WTC11 (cell line): ENCODE measurements around the gene SKAP1.

Experiments used
- CREB1 ChIP-seq: sonication (generic); formaldehyde crosslinking; IDR thresholded peaks from 2 replicates; pipeline ENCODE4 v1.8.0; 2023; ENCODE audit warnings: mild to moderate bottlenecking, missing genetic modification reagents
- ELF4 ChIP-seq: sonication (generic); formaldehyde crosslinking; IDR thresholded peaks from 2 replicates; pipeline ENCODE4 v1.8.1; 2022; ENCODE audit warnings: low read depth, mild to moderate bottlenecking, moderate library complexity, missing genetic modification reagents
- ESRRA ChIP-seq: sonication (generic); formaldehyde crosslinking; IDR thresholded peaks from 2 replicates; pipeline ENCODE4 v1.8.1; 2022; ENCODE audit warnings: mild to moderate bottlenecking, missing genetic modification reagents, borderline replicate concordance
- NR2C2 ChIP-seq: sonication (generic); formaldehyde crosslinking; IDR thresholded peaks from 2 replicates; pipeline ENCODE4 v1.8.0; 2022; ENCODE audit warnings: mild to moderate bottlenecking, missing genetic modification reagents
- RELA ChIP-seq: sonication (generic); formaldehyde crosslinking; IDR thresholded peaks from 2 replicates; pipeline ENCODE4 v1.8.1; 2022; ENCODE audit warnings: missing genetic modification reagents, mild to moderate bottlenecking, borderline replicate concordance
- SOX15 ChIP-seq: fragments of 250-450 bp; sonication (Bioruptor Pico); IDR thresholded peaks from 2 replicates; pipeline ENCODE4 v1.9.0; 2021; ENCODE audit warnings: mild to moderate bottlenecking
- SP1 ChIP-seq: sonication (generic); formaldehyde crosslinking; conservative IDR thresholded peaks from 2 replicates; pipeline ENCODE4 v1.8.1; 2022; ENCODE audit warnings: missing genetic modification reagents
- TF ChIP-seq, protein P1 (sequence below): fragments of 200-600 bp; IDR thresholded peaks from 2 replicates; pipeline ENCODE4 v1.8.0; 2022; ENCODE audit warnings: antibody characterized with exemption
- TF ChIP-seq, protein P2 (sequence below): fragments of 250-450 bp; sonication (Bioruptor Pico); IDR thresholded peaks from 2 replicates; pipeline ENCODE4 v1.8.0; 2021; ENCODE audit warnings: mild to moderate bottlenecking
- TF ChIP-seq, protein P3 (sequence below): sonication (generic); formaldehyde crosslinking; IDR thresholded peaks from 2 replicates; pipeline ENCODE4 v1.8.1; 2023; ENCODE audit warnings: mild to moderate bottlenecking, missing genetic modification reagents, moderate library complexity
- TF ChIP-seq, protein P4 (sequence below): sonication (generic); formaldehyde crosslinking; IDR thresholded peaks from 2 replicates; pipeline ENCODE4 v1.8.0; 2022; ENCODE audit warnings: mild to moderate bottlenecking, missing genetic modification reagents
- TF ChIP-seq, protein P5 (sequence below): sonication (generic); formaldehyde crosslinking; IDR thresholded peaks from 2 replicates; pipeline ENCODE4 v1.8.0; 2022; ENCODE audit warnings: mild to moderate bottlenecking, missing genetic modification reagents
- TF ChIP-seq, protein P6 (sequence below): sonication (generic); formaldehyde crosslinking; IDR thresholded peaks from 2 replicates; pipeline ENCODE4 v1.8.1; 2023; ENCODE audit warnings: mild to moderate bottlenecking, missing genetic modification reagents, borderline replicate concordance

DNA sequence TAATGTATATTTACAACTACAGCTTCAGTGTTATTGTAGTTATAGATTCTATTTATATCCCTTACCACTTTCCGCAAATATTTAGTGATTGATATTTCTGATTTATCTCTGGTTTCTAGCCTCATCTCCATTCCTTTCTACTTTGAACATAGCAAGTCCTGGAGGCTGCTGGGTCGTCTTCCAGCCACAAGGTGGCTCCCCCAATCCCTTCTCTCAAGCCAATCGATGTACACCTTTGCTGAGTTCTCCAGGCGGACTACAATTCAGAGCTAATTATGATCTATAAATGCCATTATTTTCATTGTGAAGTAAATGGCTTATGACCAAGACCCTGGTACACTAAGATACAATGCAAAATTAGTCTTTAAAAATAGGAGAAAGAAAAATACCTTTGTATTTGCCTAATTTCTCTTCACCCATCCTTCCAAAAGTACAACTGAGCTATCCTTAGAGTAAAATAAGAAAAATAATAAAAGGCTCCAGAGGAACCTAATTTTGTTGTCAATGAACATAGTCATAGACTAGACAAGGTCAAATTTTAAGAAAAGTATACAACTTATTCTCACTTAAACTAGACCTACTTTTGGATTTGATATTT, 122.1 kb downstream of the SKAP1 start:
- TF ChIP-seq, protein P1, sequence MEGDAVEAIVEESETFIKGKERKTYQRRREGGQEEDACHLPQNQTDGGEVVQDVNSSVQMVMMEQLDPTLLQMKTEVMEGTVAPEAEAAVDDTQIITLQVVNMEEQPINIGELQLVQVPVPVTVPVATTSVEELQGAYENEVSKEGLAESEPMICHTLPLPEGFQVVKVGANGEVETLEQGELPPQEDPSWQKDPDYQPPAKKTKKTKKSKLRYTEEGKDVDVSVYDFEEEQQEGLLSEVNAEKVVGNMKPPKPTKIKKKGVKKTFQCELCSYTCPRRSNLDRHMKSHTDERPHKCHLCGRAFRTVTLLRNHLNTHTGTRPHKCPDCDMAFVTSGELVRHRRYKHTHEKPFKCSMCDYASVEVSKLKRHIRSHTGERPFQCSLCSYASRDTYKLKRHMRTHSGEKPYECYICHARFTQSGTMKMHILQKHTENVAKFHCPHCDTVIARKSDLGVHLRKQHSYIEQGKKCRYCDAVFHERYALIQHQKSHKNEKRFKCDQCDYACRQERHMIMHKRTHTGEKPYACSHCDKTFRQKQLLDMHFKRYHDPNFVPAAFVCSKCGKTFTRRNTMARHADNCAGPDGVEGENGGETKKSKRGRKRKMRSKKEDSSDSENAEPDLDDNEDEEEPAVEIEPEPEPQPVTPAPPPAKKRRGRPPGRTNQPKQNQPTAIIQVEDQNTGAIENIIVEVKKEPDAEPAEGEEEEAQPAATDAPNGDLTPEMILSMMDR = peak; percentile 69
- TF ChIP-seq SOX15 (CRISPR knock-in tag) (no peak), RELA (no peak), SP1 (no peak), NR2C2 (CRISPR knock-in tag) (no peak), CREB1 (CRISPR knock-in tag) (no peak), ELF4 (CRISPR knock-in tag) (no peak), ESRRA (CRISPR knock-in tag) (no peak)
- TF ChIP-seq, protein P2, sequence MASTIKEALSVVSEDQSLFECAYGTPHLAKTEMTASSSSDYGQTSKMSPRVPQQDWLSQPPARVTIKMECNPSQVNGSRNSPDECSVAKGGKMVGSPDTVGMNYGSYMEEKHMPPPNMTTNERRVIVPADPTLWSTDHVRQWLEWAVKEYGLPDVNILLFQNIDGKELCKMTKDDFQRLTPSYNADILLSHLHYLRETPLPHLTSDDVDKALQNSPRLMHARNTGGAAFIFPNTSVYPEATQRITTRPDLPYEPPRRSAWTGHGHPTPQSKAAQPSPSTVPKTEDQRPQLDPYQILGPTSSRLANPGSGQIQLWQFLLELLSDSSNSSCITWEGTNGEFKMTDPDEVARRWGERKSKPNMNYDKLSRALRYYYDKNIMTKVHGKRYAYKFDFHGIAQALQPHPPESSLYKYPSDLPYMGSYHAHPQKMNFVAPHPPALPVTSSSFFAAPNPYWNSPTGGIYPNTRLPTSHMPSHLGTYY (CRISPR knock-in tag) = no peak
- TF ChIP-seq, protein P3, sequence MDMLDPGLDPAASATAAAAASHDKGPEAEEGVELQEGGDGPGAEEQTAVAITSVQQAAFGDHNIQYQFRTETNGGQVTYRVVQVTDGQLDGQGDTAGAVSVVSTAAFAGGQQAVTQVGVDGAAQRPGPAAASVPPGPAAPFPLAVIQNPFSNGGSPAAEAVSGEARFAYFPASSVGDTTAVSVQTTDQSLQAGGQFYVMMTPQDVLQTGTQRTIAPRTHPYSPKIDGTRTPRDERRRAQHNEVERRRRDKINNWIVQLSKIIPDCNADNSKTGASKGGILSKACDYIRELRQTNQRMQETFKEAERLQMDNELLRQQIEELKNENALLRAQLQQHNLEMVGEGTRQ (CRISPR knock-in tag) = no peak
- TF ChIP-seq, protein P4, sequence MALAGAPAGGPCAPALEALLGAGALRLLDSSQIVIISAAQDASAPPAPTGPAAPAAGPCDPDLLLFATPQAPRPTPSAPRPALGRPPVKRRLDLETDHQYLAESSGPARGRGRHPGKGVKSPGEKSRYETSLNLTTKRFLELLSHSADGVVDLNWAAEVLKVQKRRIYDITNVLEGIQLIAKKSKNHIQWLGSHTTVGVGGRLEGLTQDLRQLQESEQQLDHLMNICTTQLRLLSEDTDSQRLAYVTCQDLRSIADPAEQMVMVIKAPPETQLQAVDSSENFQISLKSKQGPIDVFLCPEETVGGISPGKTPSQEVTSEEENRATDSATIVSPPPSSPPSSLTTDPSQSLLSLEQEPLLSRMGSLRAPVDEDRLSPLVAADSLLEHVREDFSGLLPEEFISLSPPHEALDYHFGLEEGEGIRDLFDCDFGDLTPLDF (CRISPR knock-in tag) = no peak
- TF ChIP-seq, protein P5, sequence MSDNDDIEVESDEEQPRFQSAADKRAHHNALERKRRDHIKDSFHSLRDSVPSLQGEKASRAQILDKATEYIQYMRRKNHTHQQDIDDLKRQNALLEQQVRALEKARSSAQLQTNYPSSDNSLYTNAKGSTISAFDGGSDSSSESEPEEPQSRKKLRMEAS = no peak
- TF ChIP-seq, protein P6, sequence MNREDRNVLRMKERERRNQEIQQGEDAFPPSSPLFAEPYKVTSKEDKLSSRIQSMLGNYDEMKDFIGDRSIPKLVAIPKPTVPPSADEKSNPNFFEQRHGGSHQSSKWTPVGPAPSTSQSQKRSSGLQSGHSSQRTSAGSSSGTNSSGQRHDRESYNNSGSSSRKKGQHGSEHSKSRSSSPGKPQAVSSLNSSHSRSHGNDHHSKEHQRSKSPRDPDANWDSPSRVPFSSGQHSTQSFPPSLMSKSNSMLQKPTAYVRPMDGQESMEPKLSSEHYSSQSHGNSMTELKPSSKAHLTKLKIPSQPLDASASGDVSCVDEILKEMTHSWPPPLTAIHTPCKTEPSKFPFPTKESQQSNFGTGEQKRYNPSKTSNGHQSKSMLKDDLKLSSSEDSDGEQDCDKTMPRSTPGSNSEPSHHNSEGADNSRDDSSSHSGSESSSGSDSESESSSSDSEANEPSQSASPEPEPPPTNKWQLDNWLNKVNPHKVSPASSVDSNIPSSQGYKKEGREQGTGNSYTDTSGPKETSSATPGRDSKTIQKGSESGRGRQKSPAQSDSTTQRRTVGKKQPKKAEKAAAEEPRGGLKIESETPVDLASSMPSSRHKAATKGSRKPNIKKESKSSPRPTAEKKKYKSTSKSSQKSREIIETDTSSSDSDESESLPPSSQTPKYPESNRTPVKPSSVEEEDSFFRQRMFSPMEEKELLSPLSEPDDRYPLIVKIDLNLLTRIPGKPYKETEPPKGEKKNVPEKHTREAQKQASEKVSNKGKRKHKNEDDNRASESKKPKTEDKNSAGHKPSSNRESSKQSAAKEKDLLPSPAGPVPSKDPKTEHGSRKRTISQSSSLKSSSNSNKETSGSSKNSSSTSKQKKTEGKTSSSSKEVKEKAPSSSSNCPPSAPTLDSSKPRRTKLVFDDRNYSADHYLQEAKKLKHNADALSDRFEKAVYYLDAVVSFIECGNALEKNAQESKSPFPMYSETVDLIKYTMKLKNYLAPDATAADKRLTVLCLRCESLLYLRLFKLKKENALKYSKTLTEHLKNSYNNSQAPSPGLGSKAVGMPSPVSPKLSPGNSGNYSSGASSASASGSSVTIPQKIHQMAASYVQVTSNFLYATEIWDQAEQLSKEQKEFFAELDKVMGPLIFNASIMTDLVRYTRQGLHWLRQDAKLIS (CRISPR knock-in tag) = no peak
